VCaP (cell line): ENCODE measurements around the gene FERMT3.

Experiments
- H3K27ac ChIP-seq: fragments of 450-650 bp; 2 replicates; pipeline ENCODE4 v1.5.1; 2017
- TF ChIP-seq, protein P1 (sequence below): fragments of 450-650 bp; conservative IDR thresholded peaks from 2 replicates; pipeline ENCODE4 v1.5.1; 2017; ENCODE audit warnings: mild to moderate bottlenecking, moderate library complexity

FERMT3 gene

GRCh38 chr11:64208086-64208795 is 1.7 kb downstream of the FERMT3 start:
- peak overlapping the region; percentile 2 for H3K27ac ChIP-seq
- TF ChIP-seq, protein P1, sequence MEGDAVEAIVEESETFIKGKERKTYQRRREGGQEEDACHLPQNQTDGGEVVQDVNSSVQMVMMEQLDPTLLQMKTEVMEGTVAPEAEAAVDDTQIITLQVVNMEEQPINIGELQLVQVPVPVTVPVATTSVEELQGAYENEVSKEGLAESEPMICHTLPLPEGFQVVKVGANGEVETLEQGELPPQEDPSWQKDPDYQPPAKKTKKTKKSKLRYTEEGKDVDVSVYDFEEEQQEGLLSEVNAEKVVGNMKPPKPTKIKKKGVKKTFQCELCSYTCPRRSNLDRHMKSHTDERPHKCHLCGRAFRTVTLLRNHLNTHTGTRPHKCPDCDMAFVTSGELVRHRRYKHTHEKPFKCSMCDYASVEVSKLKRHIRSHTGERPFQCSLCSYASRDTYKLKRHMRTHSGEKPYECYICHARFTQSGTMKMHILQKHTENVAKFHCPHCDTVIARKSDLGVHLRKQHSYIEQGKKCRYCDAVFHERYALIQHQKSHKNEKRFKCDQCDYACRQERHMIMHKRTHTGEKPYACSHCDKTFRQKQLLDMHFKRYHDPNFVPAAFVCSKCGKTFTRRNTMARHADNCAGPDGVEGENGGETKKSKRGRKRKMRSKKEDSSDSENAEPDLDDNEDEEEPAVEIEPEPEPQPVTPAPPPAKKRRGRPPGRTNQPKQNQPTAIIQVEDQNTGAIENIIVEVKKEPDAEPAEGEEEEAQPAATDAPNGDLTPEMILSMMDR: no peak

DNA sequence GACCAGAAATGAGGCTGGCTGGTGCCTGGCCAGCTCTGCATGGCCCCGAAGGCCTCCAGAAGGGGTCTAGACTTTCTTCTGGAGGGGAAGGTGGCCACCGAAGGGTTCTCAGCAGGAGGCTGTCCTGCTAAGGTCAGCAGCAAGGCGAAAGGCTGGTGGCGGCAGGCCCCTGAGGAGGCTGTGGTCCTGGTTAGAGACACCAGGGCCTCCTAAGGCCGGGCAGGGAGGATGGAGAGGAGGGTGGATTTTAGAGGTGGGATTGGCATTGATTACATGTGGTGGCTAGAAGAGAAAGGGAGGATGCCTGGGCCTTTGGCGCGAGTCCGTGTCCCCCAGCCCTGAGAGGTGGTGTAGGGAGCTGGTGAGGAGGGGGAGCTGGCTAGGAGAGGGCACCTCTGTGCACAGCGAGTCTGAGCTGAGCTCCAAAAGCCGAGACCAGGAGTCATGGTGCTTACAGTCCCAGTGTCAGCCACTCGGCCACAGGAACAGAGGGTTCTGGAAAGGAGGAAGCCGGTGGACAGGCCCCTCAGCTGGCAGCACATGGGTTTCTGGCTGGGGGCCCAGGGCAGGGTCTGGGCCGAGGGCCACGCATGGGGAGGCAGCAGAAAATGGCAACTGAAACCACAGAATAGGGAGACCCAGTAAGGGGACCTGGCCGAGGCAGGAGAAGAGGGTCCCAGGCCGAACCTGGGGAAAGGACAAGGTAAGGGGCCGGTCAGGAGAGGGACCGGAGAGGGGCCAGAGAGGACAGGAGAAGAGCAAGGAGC is 2.5 kb downstream of the FERMT3 start:
- TF ChIP-seq, protein P1: no peak
- peak overlapping the region; percentile 2 for H3K27ac ChIP-seq

DNA sequence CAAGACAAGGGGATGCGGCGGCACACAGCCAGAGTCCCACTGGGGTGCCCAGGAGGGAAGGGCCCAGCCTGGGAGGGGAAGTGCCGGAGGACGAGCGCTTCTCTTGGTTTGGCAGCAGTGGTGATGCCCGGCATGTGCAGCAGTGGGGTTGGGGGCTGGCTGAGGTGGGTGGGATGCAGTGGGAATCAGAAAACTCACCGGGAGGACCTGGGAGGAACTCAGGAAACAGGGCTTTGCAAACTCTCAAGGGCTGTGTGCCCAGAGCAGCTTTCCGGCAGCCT is 3.0 kb downstream of the FERMT3 start:
- H3K27ac ChIP-seq: peak overlapping the region; percentile 2; the same call in 1 of the 2 replicates
- TF ChIP-seq, protein P1: no peak

- no peak overlapping the region for H3K27ac ChIP-seq
- TF ChIP-seq, protein P1: no peak
Observed at GRCh38 chr11:64210301-64211020, 3.9 kb downstream of the FERMT3 start.

DNA sequence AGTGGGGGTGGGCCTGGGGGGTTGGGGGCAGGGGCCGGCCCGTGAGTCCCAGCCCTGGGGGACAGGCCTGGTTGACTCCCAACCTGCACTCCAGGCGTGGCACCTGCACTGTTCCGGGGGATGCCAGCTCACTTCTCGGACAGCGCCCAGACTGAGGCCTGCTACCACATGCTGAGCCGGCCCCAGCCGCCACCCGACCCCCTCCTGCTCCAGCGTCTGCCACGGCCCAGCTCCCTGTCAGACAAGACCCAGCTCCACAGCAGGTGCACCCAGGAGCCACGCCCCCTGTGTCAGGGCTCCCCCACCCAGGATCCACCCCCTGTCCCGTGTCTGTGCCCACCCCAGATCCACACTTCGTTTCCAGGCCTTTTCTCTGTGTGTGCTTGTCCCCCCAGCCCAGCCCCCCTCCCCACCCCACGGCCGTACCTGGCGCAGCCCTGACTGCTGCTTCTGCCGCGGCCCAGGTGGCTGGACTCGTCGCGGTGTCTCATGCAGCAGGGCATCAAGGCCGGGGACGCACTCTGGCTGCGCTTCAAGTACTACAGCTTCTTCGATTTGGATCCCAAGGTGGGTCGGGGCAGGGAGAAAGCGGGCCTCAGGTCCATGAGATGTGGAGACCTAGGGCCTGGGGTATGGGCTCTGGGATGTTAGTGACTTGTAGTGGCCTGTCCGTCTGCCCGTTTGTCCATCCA is 4.8 kb downstream of the FERMT3 start:
- TF ChIP-seq, protein P1: no peak
- no peak overlapping the region for H3K27ac ChIP-seq

DNA sequence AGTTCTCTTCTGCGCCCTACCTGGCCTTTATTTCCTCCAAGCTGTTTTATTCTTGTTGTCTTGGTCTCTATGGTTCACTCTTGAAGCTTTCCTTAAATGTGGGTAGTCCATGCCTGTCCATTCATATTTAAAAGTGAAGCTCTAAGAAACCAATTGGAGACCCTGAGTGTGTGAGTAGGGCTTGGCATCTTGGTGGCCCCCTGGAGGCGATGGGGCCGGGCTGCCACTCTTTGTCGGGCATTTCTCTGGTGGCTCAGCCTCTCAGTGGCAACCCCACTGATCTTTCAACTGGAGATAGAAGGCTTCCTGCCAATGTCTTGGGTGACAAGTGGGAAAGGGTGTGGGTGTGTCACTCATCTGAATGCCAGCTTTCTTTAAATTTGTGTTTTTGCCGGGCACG is 10.4 kb downstream of the FERMT3 start:
- TF ChIP-seq, protein P1: peak; percentile 38
- peak overlapping the region; percentile 80 for H3K27ac ChIP-seq
